GM12878 (cell line): ENCODE results near the gene OSCP1. TPM values are rescaled to one million over a fixed set of nuclear protein-coding genes. Genes with fewer than 3 reads are reported as not detected.

Source experiments
- ATAC-seq: fragments of 200-7000 bp; cut with Tn5 transposase; 3 replicates; pipeline ENCODE4 v1.9.1; 2020; ENCODE audit warnings: mild to moderate bottlenecking, moderate library complexity
- BruUV-seq: library from RNA; stranded (reverse); fragments of 400-500 nt; replicated peaks from 2 replicates; lab custom pipeline; 2021; lab: Mats Ljungman, UMichigan
- CTCF ChIA-PET: fragments of 300-600 bp; sonication (Branson Sonifier 250); formaldehyde crosslinking; extraction: SDS; loops from one replicate; lab custom pipeline; 2021; ENCODE audit warnings: inconsistent platforms; lab: Yijun Ruan, JAX
- POLR2A ChIA-PET: fragments of 350-600 bp; formaldehyde crosslinking; extraction: SDS; loops from one replicate; lab custom pipeline; 2021; ENCODE audit warnings: inconsistent platforms; lab: Charles Lee
- RAD21 ChIA-PET: fragments of 300-600 bp; sonication (Branson Sonifier 250); formaldehyde crosslinking; loops from one replicate; lab custom pipeline; 2023; ENCODE audit warnings: antibody characterized with exemption; ENCODE audit not compliant: unreplicated experiment; lab: Charles Lee
- SMC1A ChIA-PET: fragments of 300-600 bp; sonication (Branson Sonifier 250); formaldehyde crosslinking; loops from one replicate; lab custom pipeline; 2023; ENCODE audit not compliant: unreplicated experiment, uncharacterized antibody; lab: Charles Lee
- DNase-seq: peaks from one replicate; pipeline ENCODE4 v3.0.0-alpha.2; 2011; ENCODE audit warnings: low read depth, low spot score
- FAIRE-seq: peaks from 3 replicates; lab custom pipeline; 2011; peaks lifted over from hg19 to GRCh38; lab: Jason Lieb, UNC
- H2AFZ ChIP-seq: 2 replicates; pipeline ENCODE4 v1.6.0; 2011; ENCODE audit warnings: low read depth, low read length, control low read depth; ENCODE audit not compliant: control insufficient read depth
- H3K27ac ChIP-seq: 2 replicates; pipeline ENCODE4 v1.5.1; 2011; ENCODE audit warnings: control low read depth; ENCODE audit not compliant: control insufficient read depth, insufficient read depth
- H3K27me3 ChIP-seq, 2 experiments: replicated peaks in 1 of 2; 2 replicates each; pipeline versions ENCODE4 v1.6.0 to v1.6.1; 2011; ENCODE audit warnings: low read length in 1 of 2; ENCODE audit not compliant: control insufficient read depth in 2 of 2, insufficient read depth in 2 of 2
- H3K36me3 ChIP-seq, 2 experiments: 2 replicates each; pipeline ENCODE4 v1.5.1; 2011; ENCODE audit warnings: low read length in 1 of 2; ENCODE audit not compliant: control insufficient read depth in 2 of 2, insufficient read depth in 2 of 2
- H3K4me1 ChIP-seq: 2 replicates; pipeline ENCODE4 v1.6.1; 2011; ENCODE audit warnings: mild to moderate bottlenecking, low read length, moderate library complexity, mixed read lengths; ENCODE audit not compliant: control insufficient read depth, insufficient read depth
- H3K4me2 ChIP-seq: 2 replicates; pipeline ENCODE4 v1.6.0; 2011; ENCODE audit warnings: control low read depth; ENCODE audit not compliant: control insufficient read depth, insufficient read depth
- H3K4me3 ChIP-seq: fragments of 200-600 bp; sonication (generic); 2 replicates; pipeline ENCODE4 v1.5.1; 2016
- H3K79me2 ChIP-seq: 2 replicates; pipeline ENCODE4 v1.6.0; 2011; ENCODE audit warnings: low read length; ENCODE audit not compliant: control insufficient read depth, insufficient read depth
- H3K9ac ChIP-seq: 2 replicates; pipeline ENCODE4 v1.8.0; 2011; ENCODE audit warnings: low read length, control low read depth, mixed read lengths; ENCODE audit not compliant: control insufficient read depth, insufficient read depth
- H3K9me3 ChIP-seq: replicated peaks from 3 replicates; pipeline ENCODE4 v1.5.1; 2011; ENCODE audit warnings: mild to moderate bottlenecking, low read length; ENCODE audit not compliant: control insufficient read depth, insufficient read depth
- H4K20me1 ChIP-seq: 2 replicates; pipeline ENCODE4 v1.6.0; 2011; ENCODE audit not compliant: control insufficient read depth, insufficient read depth
- BACH1 ChIP-seq: fragments of 450-650 bp; IDR thresholded peaks from 2 replicates; pipeline ENCODE4 v1.6.1; 2017; ENCODE audit warnings: mild to moderate bottlenecking, borderline replicate concordance
- MEF2B ChIP-seq: fragments of 450-650 bp; IDR thresholded peaks from 2 replicates; pipeline ENCODE4 v1.6.1; 2018; ENCODE audit warnings: mild to moderate bottlenecking, moderate library complexity; ENCODE audit not compliant: partially characterized antibody, poor library complexity, severe bottlenecking
- NKRF ChIP-seq: fragments of 450-650 bp; conservative IDR thresholded peaks from 2 replicates; pipeline ENCODE4 v1.6.1; 2017; ENCODE audit warnings: mild to moderate bottlenecking, moderate library complexity
- RBBP5 ChIP-seq: fragments of 200-600 bp; sonication (generic); conservative IDR thresholded peaks from 2 replicates; pipeline ENCODE4 v1.6.1; 2016
- REST ChIP-seq: IDR thresholded peaks from 2 replicates; pipeline ENCODE4 v1.6.1; 2012; ENCODE audit warnings: mild to moderate bottlenecking, low read depth, low read length
- RUNX3 ChIP-seq: IDR thresholded peaks from 2 replicates; pipeline ENCODE4 v1.6.1; 2012; ENCODE audit warnings: low read length, inconsistent platforms
- TARDBP ChIP-seq: IDR thresholded peaks from 2 replicates; pipeline ENCODE4 v1.6.1; 2016; ENCODE audit warnings: borderline replicate concordance
- YY1 ChIP-seq: IDR thresholded peaks from 2 replicates; pipeline ENCODE4 v1.6.1; 2011; ENCODE audit warnings: low read depth, mild to moderate bottlenecking, low read length
- WGBS: methylation state at CpG from one replicate; pipeline ENCODE4 v1.1.6; 2016; ENCODE audit warnings: low lambda C conversion rate; ENCODE audit not compliant: insufficient replicate concordance, insufficient coverage; ENCODE audit errors: missing lambda C conversion rate; 5-methylcytosine and 5-hydroxymethylcytosine counted together
- in situ Hi-C: fragments of 300-500 bp; cut with MboI; formaldehyde crosslinking; loops from 9 replicates; pipeline ENCODE4 v1.14.3; 2018; ENCODE audit warnings: mixed read lengths
- intact Hi-C: fragments of 100-400 bp; cut with micrococcal nuclease; formaldehyde crosslinking; loops from one replicate; pipeline ENCODE4 v1.14.2; 2022; ENCODE audit not compliant: unreplicated experiment
- polyA plus RNA-seq, 11 experiments: library from polyadenylated mRNA; depleted of rRNA in 4 of 11; unstranded in 6 of 11; stranded (reverse) in 5 of 11; fragments of >200 nt; fragmentation: Nextera tagmentation in 4 of 11; fragmentation: Illumina TruSeq in 1 of 11; extraction: Ambion mirVana in 4 of 11; extraction: Trizol in 1 of 11; gene quantifications; 1 replicate in 1 of 11; 2 replicates in 10 of 11; pipeline versions ENCODE4 v1.2.1 to v1.2.3, GENCODE V29; 2011 to 2016; ENCODE audit warnings: inconsistent platforms in 2 of 11, missing spikeins in 2 of 11, low read depth in 1 of 11
- total RNA-seq, 4 experiments: library from RNA; depleted of rRNA in 3 of 4; stranded (reverse); fragments of >200 nt in 3 of 4; fragmentation: Illumina TruSeq in 1 of 4; extraction: Trizol in 1 of 4; gene quantifications; 2 replicates each; pipeline versions ENCODE4 v1.2.1 to v1.2.3, GENCODE V29; 2013 to 2021

Gene OSCP1
- total and polyA plus RNA-seq, 10 of the 15 experiments (the other 5 are each of a cell fraction or from before 2014, with no cell fraction given), result 1.8 to 5.9 (median 3.0) TPM

GRCh38 chr1:36458910-36459309, 8.7 kb upstream of the OSCP1 start (continued):
- TF ChIP-seq REST (no peak), NKRF (no peak), RBBP5 (no peak), BACH1 (no peak), MEF2B (no peak), TARDBP (no peak)

GRCh38 chr1:36457691-36458090, 7.4 kb upstream of the OSCP1 start:
- H3K4me1 ChIP-seq, result peaks cover 8% of the 10 kb centered on the region
- ChIA-PET SMC1A (no interaction called here), RAD21 (no interaction called here), CTCF (interaction anchor here (1.5 kb wide), 1 partner anchor 11 kb away, joined by 3 read pairs; no protein-coding TSS in a partner anchor), POLR2A (interaction anchor here (1.3 kb wide), 1 partner anchor 10 kb away, joined by 3 read pairs; no protein-coding TSS in a partner anchor)
- H3K4me2 ChIP-seq, result no peak overlapping the region
- 45% methylated on average over 5 of the region's 5 CpGs for WGBS
- H2AFZ ChIP-seq, result no peak overlapping the region
- intact Hi-C loops (no loop called here), in situ Hi-C loops (no loop called here)
- H3K27me3 ChIP-seq, result no peaks in the 10 kb centered on the region
- no peak for DNase-seq
- no peak for FAIRE-seq
- peaks cover 4% of the 10 kb centered on the region; the same call in 1 of the 2 replicates for H3K79me2 ChIP-seq
- no peak for TF ChIP-seq YY1
- TF ChIP-seq RUNX3, result peak; percentile 37; the same call in 1 of the 2 replicates
- BruUV-seq, result no TSS peak
- H3K4me3 ChIP-seq, result no peak overlapping the region
- peak overlapping the region; percentile 4; the same call in 1 of the 2 replicates for H3K27ac ChIP-seq
- no peaks in the 10 kb centered on the region for H4K20me1 ChIP-seq
- peaks cover 14 to 31% of the 10 kb centered on the region in 2 experiments for H3K36me3 ChIP-seq
- H3K9me3 ChIP-seq, result no peaks in the 10 kb centered on the region
- no peak overlapping the region for H3K9ac ChIP-seq
- no peak for ATAC-seq
